Chondrocyte (in vitro differentiated cells): ENCODE results near the gene EPB41L2. TPM values are rescaled to one million over a fixed set of nuclear protein-coding genes. Genes with fewer than 3 reads are reported as not detected.

Experiments used
- DNase-seq: peaks from one replicate; pipeline ENCODE4 v3.0.0; 2021; ENCODE audit warnings: mixed read lengths, low spot score
- H3K27ac Mint-ChIP-seq: one replicate; pipeline ENCODE4 v1.8.0; 2021; ENCODE audit warnings: mild to moderate bottlenecking, moderate library complexity, mixed read lengths; ENCODE audit not compliant: unreplicated experiment
- H3K27me3 Mint-ChIP-seq: 2 replicates; pipeline ENCODE4 v1.8.0; 2021; ENCODE audit warnings: low read depth, mixed read lengths
- H3K36me3 Mint-ChIP-seq: 2 replicates; pipeline ENCODE4 v1.8.0; 2021; ENCODE audit warnings: low read depth, mixed read lengths
- H3K4me1 Mint-ChIP-seq: 2 replicates; pipeline ENCODE4 v1.8.0; 2021; ENCODE audit warnings: low read depth, mild to moderate bottlenecking, mixed read lengths
- H3K4me3 Mint-ChIP-seq: one replicate; pipeline ENCODE4 v1.8.0; 2021; ENCODE audit warnings: mild to moderate bottlenecking, moderate library complexity, mixed read lengths; ENCODE audit not compliant: unreplicated experiment
- H3K9me3 Mint-ChIP-seq: 2 replicates; pipeline ENCODE4 v1.8.0; 2021; ENCODE audit warnings: low read depth, mixed read lengths
- total RNA-seq: library from RNA; stranded (reverse); gene quantifications from 3 replicates; pipeline ENCODE4 v1.2.1, GENCODE V29; 2021
- TF ChIP-seq, protein P1 (sequence below): fragments of 200-600 bp; sonication (generic); IDR thresholded peaks from 2 replicates; pipeline ENCODE4 v1.5.0; 2021; ENCODE audit warnings: antibody characterized with exemption, mild to moderate bottlenecking, moderate library complexity

The EPB41L2 gene
- total RNA-seq, 1 donor from 2014 or later, result 65.8 TPM

DNA sequence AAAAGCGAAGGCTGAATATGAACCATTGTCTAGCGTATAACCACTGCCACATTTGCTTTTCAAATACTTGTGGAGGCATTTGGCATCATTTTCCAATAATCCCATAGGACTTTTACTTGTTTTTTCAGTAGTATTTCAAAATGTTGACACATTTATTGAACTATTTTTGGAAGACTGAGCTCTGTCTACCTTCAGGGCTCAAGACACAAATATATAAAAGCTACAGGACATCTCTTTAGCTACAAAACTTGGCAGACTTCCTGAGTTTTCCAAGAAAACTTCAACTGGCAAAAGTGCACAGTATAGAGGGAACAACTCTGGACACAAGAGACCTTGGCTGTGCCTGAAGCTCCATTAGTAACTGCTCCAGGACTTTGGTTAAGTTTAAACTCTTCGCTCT is 13.4 kb downstream of the EPB41L2 start:
- no peaks in the 10 kb centered on the region for H3K27me3 Mint-ChIP-seq
- TF ChIP-seq, protein P1, sequence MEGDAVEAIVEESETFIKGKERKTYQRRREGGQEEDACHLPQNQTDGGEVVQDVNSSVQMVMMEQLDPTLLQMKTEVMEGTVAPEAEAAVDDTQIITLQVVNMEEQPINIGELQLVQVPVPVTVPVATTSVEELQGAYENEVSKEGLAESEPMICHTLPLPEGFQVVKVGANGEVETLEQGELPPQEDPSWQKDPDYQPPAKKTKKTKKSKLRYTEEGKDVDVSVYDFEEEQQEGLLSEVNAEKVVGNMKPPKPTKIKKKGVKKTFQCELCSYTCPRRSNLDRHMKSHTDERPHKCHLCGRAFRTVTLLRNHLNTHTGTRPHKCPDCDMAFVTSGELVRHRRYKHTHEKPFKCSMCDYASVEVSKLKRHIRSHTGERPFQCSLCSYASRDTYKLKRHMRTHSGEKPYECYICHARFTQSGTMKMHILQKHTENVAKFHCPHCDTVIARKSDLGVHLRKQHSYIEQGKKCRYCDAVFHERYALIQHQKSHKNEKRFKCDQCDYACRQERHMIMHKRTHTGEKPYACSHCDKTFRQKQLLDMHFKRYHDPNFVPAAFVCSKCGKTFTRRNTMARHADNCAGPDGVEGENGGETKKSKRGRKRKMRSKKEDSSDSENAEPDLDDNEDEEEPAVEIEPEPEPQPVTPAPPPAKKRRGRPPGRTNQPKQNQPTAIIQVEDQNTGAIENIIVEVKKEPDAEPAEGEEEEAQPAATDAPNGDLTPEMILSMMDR, result no peak
- peaks cover 31% of the 10 kb centered on the region for H3K4me1 Mint-ChIP-seq
- no peak for DNase-seq
- no peak overlapping the region for H3K27ac Mint-ChIP-seq
- no peak overlapping the region for H3K4me3 Mint-ChIP-seq
- H3K36me3 Mint-ChIP-seq, result peaks cover 12% of the 10 kb centered on the region
- H3K9me3 Mint-ChIP-seq, result peaks cover 15% of the 10 kb centered on the region

DNA sequence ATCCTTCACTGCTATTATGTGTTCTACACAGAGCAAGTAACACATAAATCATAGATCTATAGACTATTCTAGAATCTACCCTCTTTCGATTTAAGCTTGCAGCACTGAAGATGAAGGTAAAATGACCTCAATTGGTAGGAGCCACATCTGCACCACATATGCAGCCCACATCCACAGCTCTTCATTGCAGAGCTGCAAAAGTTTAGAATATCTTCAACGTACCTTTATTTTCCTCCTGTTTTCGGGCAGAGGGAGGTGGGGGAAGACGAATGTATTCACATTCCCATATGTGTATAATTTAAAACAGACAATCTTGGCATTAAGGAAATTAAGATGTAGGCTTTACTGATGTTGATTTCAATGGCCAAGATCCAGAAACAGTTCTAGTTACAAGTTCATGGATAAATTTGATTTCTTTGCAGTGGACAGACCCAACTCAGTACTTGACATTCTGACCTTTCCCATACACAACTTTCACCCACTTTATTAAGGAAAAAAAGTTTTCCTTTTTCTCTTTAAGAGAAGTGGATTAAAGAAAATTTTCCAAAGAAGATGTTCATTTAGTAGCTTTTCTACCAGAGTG is 14.0 kb downstream of the EPB41L2 start:
- Mint-ChIP-seq H3K36me3 (peaks cover 6% of the 10 kb centered on the region), H3K9me3 (peaks cover 9% of the 10 kb centered on the region), H3K4me1 (peaks cover 31% of the 10 kb centered on the region), H3K4me3 (no peak overlapping the region), H3K27me3 (no peaks in the 10 kb centered on the region), H3K27ac (no peak overlapping the region)
- no peak for DNase-seq
- TF ChIP-seq, protein P1, result no peak

DNA sequence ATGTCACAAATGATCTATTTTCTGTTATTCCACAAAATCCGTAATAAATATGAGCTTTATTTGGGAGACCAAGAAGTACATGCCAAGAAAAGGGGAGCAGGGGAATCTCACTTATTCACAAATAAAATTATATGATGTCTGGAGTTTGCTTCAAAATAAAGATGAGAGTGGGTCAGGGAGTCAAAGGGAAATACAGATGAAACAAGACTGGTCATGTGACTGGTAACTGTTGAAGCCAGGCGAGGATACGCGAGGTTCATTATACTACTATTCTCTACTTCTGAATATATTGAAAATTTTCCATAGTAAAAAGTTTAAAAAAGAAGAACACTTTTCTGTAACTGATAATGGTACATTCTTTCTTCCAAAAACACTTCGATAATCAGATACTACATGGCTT is 14.6 kb downstream of the EPB41L2 start:
- no peak for DNase-seq
- no peak overlapping the region for H3K27ac Mint-ChIP-seq
- peaks cover 6% of the 10 kb centered on the region for H3K9me3 Mint-ChIP-seq
- H3K27me3 Mint-ChIP-seq, result no peaks in the 10 kb centered on the region
- peaks cover 3% of the 10 kb centered on the region for H3K36me3 Mint-ChIP-seq
- no peak overlapping the region for H3K4me3 Mint-ChIP-seq
- TF ChIP-seq, protein P1, result no peak
- peaks cover 31% of the 10 kb centered on the region for H3K4me1 Mint-ChIP-seq

DNA sequence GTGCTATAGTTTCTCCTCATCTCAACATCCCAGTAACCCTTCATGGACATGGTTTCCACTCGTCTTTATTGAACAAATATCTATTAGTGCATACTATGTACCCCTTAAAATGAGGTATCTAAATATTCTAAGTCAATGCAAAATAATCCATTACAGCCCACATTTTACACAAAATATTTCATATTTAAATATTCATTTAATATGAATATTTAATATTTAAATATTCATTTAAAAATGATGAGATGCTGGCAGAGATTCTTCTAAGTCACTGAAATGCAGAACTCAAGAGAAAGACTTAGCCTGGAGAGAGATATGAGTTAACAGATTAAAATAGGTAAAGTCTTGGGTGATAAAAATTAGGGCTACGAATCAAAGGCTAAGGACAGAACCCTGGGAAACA is 17.9 kb downstream of the EPB41L2 start:
- TF ChIP-seq, protein P1, result no peak
- Mint-ChIP-seq H3K4me3 (no peak overlapping the region), H3K9me3 (no peaks in the 10 kb centered on the region), H3K4me1 (peaks cover 45% of the 10 kb centered on the region), H3K27ac (no peak overlapping the region), H3K27me3 (no peaks in the 10 kb centered on the region), H3K36me3 (no peaks in the 10 kb centered on the region)
- no peak for DNase-seq

DNA sequence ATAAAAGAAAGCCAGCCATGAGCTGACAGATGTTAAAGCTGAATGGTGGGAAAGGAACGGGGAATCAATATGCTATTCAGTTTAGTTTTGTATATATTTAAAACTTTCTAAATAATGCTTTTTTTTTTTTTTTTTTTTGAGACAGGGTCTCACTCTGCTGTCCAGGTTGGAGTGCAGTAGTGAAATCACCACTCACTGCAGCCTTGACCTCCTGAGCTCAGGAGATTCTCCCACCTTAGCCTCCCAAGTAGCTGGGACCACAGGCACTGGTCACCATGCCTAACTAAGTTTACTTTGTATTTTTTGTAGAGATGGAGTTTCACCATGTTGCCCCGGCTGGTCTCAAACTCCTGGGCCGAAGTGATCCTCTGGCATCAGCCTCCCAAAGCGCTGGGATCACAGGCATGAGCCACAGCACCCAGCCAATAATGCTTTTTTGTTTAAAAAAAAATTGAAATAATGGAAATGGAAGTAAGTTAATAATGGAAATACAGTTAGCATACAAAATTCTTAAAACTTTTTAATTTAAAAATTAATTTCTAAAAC is 19.1 kb downstream of the EPB41L2 start:
- TF ChIP-seq, protein P1, result no peak
- no peak for DNase-seq
- Mint-ChIP-seq H3K9me3 (no peaks in the 10 kb centered on the region), H3K4me3 (no peak overlapping the region), H3K36me3 (no peaks in the 10 kb centered on the region), H3K4me1 (peaks cover 42% of the 10 kb centered on the region), H3K27me3 (no peaks in the 10 kb centered on the region), H3K27ac (no peak overlapping the region)
